Activated CD4-positive, alpha-beta T cell treated with anti-CD3 and anti-CD28 coated beads, Interleukin-2, amount 50 U/mL, for 24 hours (primary cell): Measurements from ENCODE around the gene RNF181.
"Not testable (repeated sequence)": the region's sequence is repeated elsewhere in the genome, so short reads cannot be mapped to it uniquely, and the experiment has no call there.

ENCODE experiments used
- DNase-seq, 2 donors: peaks; one replicate each; pipeline ENCODE4 v3.0.0-alpha.2; 2020; ENCODE audit warnings: low read depth in 1 of 2, low spot score in 1 of 2

The RNF181 gene

GRCh38 chr2:85595301-85596025 lies at the start of gene RNF181:
TSS of gene RNF181 (plus strand) at chr2:85595745. CDS start at chr2:85595764, 19 bp downstream.
- peak; percentile 67 to 92 for DNase-seq

GRCh38 chr2:85545780-85546240 lies 49.7 kb upstream of the RNF181 start:
- no peak for DNase-seq

GRCh38 chr2:85547089-85547858 lies 48.3 kb upstream of the RNF181 start:
- no peak for DNase-seq

GRCh38 chr2:85547859-85548607 lies 47.5 kb upstream of the RNF181 start:
- no peak for DNase-seq

- no peak for DNase-seq
Observed at GRCh38 chr2:85548608-85548900, 47.0 kb upstream of the RNF181 start.

GRCh38 chr2:85549095-85549494 lies 46.5 kb upstream of the RNF181 start:
- DNase-seq = no peak

- DNase-seq = no peak
Observed at GRCh38 chr2:85549826-85550225, 45.7 kb upstream of the RNF181 start.

- no peak for DNase-seq
Observed at GRCh38 chr2:85550486-85550885, 45.1 kb upstream of the RNF181 start.

- DNase-seq = peak; percentile 76 to 83
Observed at GRCh38 chr2:85551698-85552678, 43.6 kb upstream of the RNF181 start.

GRCh38 chr2:85553184-85553583 lies 42.4 kb upstream of the RNF181 start:
- DNase-seq = no peak

- no peak for DNase-seq
Observed at GRCh38 chr2:85554980-85555612, 40.4 kb upstream of the RNF181 start.

- no peak for DNase-seq
Observed at GRCh38 chr2:85557130-85557529, 38.4 kb upstream of the RNF181 start.

GRCh38 chr2:85558160-85558559 lies 37.4 kb upstream of the RNF181 start:
- DNase-seq = no peak

- not testable (repeated sequence) for DNase-seq
Observed at GRCh38 chr2:85560403-85560726, 35.2 kb upstream of the RNF181 start.

GRCh38 chr2:85560812-85561279 lies 34.7 kb upstream of the RNF181 start:
- no peak for DNase-seq

- DNase-seq = peak; percentile 88 to 91
Observed at GRCh38 chr2:85561280-85562212, 34.0 kb upstream of the RNF181 start, which contains the start of gene GGCX. TSS of gene GGCX (minus strand) at chr2:85561493. CDS start at chr2:85561428, 65 bp downstream.

- no peak for DNase-seq
Observed at GRCh38 chr2:85564144-85564563, 31.4 kb upstream of the RNF181 start.

- no peak for DNase-seq
Observed at GRCh38 chr2:85566265-85566664, 29.3 kb upstream of the RNF181 start.

GRCh38 chr2:85575739-85576138 lies 19.8 kb upstream of the RNF181 start:
- DNase-seq = no peak
